HG02884 (cell line): ENCODE measurements around the gene RHBG.

Experiments
- ATAC-seq: cut with Tn5 transposase; IDR thresholded peaks from one replicate; pipeline ENCODE4 v1.9.1; 2021; ENCODE audit warnings: mild to moderate bottlenecking, moderate library complexity; ENCODE audit not compliant: unreplicated experiment

RHBG gene

DNA sequence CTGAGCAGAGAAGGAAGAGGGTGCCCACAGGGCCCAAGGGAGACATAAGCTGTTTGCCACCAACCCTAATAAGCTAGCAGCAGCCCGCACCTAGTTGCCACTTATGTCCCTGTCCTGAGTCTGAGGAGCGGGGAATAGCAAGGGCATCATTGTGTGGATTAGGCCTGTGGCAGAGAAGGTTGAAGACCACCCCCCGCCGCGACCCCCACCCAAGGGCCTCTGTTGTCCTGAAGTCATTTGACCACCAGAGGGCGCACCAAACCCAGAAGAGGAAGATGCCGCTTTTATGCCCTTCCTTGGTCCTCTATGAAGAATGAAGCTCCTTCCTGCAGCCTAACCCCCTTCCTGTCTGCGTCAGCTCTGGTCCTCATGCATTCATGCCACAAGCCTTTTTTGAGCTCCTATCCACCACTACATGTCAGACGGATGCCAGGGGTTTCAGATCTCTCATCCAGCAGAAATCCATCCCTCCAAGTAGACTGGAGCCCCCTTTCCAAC lies 16.6 kb downstream of the RHBG start:
- ATAC-seq, result no peak

GRCh38 chr1:156386134-156386901 lies 17.3 kb downstream of the RHBG start:
- no peak for ATAC-seq

- no peak for ATAC-seq
Measured at GRCh38 chr1:156386949-156387869, 18.2 kb downstream of the RHBG start.

DNA sequence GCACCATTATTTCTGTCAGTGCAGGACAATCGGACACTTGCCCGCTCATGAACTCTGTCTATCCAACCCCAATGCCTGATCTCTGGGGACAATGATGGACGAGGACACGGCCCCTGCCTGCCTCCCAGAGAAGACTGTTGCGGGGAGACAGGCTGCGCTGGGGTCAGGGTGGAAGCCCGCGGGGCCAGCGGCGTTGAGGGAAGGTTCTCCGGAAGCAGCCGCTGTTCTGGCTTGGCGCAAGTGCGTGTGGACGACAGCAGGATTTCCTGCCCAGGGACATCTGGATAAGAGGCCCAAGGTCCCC lies 18.8 kb downstream of the RHBG start:
- ATAC-seq, result no peak

DNA sequence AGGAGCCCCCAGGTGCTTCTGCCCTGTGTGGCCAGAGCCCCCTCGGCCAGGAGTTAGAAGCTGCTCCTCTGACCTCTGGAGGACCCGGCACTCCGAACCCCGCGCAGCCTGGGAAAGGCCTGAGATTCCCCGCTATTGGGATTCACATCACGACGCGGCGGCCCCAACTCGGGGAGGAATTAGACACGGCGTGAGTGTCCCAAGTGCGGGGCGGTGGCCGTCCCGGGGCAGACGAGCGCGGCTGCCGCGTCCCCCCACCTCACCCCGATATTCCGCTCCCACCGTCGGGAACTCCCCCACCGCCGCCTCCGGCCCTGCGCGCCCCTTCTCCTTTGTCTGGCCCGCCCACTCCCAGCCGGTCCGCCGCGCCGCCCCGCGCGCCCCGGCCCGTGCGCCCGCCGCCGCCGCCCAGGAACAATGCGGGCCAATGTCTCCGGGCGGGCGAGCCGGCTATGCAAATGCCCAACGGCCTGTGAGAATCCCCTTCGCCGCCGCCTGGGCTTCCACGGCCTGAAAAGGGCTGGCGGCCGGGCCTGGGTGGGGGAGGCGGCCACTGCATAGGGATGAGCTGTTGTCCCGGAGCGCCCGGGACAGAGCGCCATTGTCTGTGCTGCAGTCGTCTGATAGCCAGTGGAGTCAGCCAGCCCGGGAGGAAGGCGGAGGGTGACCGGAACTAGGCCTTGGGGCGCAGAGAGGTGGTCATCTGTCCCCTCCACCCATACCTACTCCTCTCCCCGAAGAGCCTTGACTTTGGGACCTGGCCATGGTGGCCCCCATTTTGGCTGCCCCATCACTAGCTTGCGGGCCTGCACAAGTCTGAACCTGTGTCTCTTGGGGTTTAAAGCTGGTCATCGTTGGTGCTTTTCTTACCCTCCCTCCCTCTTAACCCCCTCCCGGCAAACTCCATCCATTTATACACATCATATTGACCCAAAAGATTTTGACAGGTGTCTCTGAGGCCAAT lies 19.4 kb downstream of the RHBG start:
- no peak for ATAC-seq

- ATAC-seq, result no peak
Measured at GRCh38 chr1:156389311-156389710, 20.3 kb downstream of the RHBG start.

DNA sequence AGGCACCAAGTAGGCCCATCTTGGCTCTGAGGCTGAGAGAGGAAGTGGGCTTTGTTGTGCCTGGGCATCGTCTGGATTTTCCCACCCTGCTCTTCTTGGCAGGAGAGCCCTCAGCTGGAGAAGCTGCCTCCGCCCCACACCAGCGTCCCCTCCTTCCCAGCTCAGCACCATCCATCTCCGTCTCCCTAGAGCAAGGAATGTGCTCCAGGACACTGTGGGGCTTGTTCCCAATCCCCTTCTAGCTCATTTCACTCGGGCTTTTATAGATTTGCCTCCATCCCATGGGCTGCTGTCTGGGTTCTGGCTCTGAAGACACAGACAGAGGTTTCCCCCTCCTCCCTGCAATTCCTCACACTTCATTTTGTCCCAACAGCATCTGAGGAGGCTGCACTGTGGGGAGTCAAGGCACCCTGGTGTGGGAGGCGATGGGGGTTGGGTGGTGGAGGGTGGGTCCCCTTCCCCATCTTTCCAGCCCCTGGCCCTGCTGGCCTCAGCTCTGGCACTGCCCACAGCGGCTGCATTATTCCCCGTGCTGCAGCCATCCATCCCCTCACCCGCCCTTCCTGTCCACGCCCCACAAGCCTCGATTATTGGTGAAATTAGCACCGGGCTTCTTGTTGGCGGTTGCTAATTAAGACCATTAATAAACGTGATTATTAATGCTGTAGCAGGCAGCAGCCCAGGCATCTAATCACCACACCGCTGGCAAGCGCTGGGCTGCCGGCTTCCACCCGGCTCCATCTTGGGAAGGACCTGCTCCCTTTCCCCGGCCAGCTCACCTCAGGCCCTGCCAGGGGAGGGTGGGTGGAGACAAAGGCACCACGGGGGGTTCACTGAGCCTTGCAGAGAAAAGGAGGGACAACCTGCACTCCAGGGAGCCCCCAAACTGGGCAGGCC lies 21.7 kb downstream of the RHBG start:
- no peak for ATAC-seq

DNA sequence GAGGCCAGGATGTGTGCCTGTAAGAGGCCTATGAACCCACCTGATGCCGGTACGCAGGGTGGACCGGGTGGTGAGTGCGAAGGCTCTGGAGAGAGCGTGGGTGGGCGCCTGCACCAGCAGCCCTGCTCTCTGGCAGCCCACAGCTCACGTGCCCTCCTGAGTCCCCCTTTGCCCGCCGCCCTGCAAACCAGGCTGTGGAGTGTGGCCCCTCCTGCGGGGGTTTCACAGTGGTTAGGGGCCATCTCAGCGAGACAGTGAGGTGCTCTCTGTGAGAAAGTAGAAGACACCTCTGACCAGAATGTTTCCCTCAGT lies 22.3 kb downstream of the RHBG start:
- no peak for ATAC-seq

DNA sequence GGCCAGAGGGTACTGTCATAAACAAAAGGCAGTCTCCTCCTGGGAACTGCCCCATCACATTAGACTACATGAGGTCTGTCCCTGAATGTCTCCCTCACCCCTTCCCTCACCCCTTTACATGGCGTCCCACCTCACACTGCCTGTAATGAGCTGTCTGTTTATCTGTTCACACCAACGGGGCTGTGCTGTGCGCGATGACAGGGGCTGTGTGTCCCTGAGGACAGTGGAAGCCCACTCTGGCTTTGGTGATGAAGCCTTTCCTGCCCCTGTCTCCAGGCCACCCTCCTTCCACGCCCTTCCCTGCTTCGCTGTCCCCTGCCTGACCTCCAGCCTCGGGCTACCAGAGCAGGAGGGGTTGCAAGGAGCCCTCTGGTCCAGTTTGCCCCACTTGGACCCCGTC lies 22.7 kb downstream of the RHBG start:
- ATAC-seq, result no peak

DNA sequence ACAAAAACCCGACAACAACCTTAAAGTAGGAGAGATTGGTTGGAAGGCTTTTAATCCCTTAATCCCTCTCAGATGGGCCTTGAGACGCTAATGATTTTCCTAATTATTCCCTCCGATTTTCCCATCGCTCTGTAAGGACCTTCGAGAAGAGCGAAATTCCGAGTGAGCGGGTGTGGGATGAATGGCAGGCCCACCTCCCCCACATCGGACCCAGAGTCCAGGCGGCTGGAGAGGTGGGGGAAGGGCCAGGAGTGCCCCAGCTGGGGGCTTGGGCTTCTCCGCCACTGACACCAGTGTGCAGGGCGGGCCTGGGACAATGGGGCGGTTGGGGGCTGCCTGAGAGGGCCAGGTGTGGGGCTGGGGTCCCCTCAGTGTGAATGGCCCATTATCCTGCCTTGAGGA lies 23.4 kb downstream of the RHBG start:
- ATAC-seq, result no peak

GRCh38 chr1:156393095-156393494 lies 24.1 kb downstream of the RHBG start:
- ATAC-seq, result no peak

GRCh38 chr1:156394082-156394481 lies 25.1 kb downstream of the RHBG start:
- no peak for ATAC-seq

- no peak for ATAC-seq
Measured at GRCh38 chr1:156394835-156395461, 25.9 kb downstream of the RHBG start.

DNA sequence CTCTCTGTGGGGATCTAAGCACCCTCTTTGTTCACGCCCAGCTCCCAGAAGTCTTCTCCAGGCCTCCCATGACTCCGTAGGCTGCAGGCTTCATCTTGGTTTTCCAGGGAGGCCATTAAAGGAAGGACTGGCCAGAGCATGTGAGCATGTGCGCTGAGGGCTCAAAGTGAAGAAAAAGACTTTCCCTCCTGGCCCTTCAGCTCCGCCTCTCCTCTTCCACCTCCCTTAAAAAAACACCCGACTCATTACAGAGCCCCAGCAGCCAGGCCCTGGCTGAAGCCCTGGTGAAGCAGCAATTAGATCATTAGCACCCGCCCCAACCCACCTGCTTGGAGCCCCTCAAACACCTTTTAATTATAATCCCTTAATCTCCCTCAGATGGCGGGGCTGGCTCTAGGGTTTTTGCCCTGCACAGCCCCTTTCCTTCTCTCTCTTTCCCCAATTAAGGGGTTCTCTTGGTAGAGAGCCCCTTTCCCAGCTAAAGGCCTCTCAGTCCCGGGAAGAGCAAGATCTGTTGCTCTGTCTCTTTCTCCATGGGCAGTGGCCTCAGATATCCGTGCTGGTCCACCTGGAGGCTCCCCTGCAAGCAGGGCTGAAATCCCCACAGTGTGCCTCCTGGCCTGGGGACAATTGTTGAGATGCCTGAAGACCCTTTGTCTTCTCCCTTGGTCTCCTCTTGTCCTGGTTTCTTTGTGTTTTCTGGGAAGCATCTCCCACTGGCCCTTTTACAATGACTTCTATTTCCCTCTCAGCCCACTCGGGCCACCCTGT lies 30.5 kb downstream of the RHBG start:
- no peak for ATAC-seq

GRCh38 chr1:156400191-156400935 lies 31.4 kb downstream of the RHBG start:
- ATAC-seq, result no peak

DNA sequence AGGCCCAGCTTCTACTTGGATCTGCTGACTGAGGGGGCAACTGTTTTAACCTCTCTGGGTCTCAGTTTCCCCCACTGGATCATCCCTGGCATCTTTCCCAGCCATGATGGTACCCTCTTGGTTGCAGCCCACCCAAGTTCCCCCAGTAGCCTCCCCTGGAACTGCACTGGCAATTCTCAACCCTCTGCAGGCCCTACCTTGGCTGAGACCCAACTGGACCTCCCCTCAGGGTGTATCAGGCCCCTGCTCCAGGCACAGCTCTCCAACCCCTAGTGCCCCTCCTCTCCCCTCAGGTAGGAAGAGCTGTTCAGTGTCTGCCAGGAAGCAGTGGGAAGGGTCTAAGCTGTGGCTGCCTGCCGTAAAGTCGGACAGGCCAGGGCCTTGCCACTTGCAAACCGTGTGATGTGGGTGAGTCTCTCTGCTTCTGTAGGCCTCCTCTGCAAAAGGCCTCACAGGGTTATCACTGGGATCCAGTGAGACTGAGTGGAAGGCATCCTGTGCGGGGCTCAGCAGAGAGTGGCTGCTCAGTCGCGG lies 32.1 kb downstream of the RHBG start:
- ATAC-seq, result no peak

DNA sequence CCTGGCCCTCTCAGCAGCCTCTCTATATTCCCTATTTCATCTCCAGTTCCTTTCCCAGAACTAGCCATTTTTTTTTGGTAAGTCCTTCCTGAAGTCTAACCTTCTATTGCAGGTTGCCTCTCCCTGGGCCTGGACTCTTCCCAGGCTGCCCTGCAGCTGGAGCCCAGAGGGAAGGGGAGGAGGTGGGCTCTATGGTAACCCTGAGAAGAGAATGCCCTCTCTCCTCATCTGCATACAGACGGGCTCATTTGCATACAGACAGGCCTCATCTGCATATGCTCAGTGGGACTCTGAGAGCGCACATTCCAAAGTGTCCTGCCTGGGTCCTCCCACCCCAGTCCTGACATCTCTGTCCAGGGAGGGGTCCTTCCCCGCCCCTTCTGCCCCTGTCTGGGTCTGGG lies 32.7 kb downstream of the RHBG start:
- no peak for ATAC-seq
